ENCODE data around the gene TSSK1B. TPM values are rescaled to one million over a fixed set of nuclear protein-coding genes. Genes with fewer than 3 reads are reported as not detected.

Gene TSSK1B
- total RNA-seq, 1 donor from 2014 or later: 0.78 TPM

- peaks cover 28% of the 10 kb centered on the region for H3K4me1 Mint-ChIP-seq
Measured at GRCh38 chr5:113446358-113446927, 11.7 kb upstream of the TSSK1B start.

DNA sequence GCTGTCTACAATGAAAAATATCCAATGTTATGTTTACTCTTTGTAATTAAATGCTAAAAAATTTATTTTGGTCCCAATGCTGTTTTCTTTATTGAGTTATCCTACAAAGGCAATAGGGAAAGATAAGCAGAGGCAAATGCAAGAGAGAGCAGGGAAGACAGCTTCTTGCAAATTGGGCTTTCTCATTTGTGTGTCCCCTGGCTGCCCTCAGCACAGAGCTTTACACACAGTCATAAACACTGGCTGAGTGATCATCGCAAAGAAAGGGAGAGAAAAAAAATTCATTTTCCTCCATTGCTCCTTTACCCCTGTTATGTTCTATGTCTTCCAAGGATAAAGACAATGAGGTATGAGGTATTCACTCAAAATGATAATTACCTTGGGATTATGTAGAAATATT is 2.3 kb upstream of the TSSK1B start:
- DNase-seq (ENCODE audit: low spot score in 2 of 2, unreplicated experiment in 2 of 2): no peak
- H3K4me3 Mint-ChIP-seq: no peak overlapping the region
- H3K4me1 Mint-ChIP-seq: peaks cover 24% of the 10 kb centered on the region
- H3K27ac Mint-ChIP-seq: peak overlapping the region; percentile 7
- no peaks in the 10 kb centered on the region for H3K27me3 Mint-ChIP-seq (ENCODE audit: low read depth)
- peaks cover 3% of the 10 kb centered on the region for H3K9me3 Mint-ChIP-seq
- TF ChIP-seq CTCF (IDR thresholded peaks at IDR 0.05; ENCODE audit: unreplicated experiment): no peak
- peaks cover 2% of the 10 kb centered on the region for H3K36me3 Mint-ChIP-seq

More at GRCh38 chr5:113446358-113446927, 11.7 kb upstream of the TSSK1B start:
- H3K27ac Mint-ChIP-seq: no peak overlapping the region
- H3K36me3 Mint-ChIP-seq: peaks cover 24% of the 10 kb centered on the region
- H3K27me3 Mint-ChIP-seq (ENCODE audit: low read depth): no peaks in the 10 kb centered on the region
- TF ChIP-seq CTCF (IDR thresholded peaks at IDR 0.05; ENCODE audit: unreplicated experiment): no peak
- DNase-seq (ENCODE audit: low spot score in 2 of 2, unreplicated experiment in 2 of 2): no peak
- H3K9me3 Mint-ChIP-seq: peaks cover 36% of the 10 kb centered on the region
- H3K4me3 Mint-ChIP-seq: no peak overlapping the region

DNA sequence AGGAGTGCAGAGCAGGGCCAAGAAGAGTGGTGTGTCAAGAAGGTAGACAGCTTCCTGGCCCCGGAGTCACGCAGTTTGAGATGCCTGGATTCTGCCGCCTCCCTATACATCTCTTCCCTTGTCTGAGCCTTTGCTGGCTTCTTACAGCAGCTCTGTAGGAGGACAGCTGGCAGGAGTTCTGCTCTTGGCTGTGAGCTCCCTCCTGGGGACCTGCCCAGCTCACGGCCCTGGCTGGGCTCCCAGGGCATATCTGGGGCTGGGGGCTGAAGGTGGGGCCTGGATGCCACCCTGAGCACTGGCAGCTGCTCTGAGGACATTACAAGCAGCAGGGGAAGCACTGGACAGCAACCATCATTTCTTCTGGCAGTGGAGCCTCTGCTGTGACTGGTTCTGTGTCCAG is 786 bp upstream of the TSSK1B start:
- Mint-ChIP-seq H3K27me3 (ENCODE audit: low read depth) (no peaks in the 10 kb centered on the region), H3K36me3 (no peaks in the 10 kb centered on the region), H3K9me3 (no peaks in the 10 kb centered on the region), H3K27ac (no peak overlapping the region), H3K4me3 (no peak overlapping the region), H3K4me1 (peaks cover 24% of the 10 kb centered on the region)
- TF ChIP-seq CTCF (IDR thresholded peaks at IDR 0.05; ENCODE audit: unreplicated experiment): no peak
- no peak for DNase-seq (ENCODE audit: low spot score in 2 of 2, unreplicated experiment in 2 of 2)

- Mint-ChIP-seq H3K27me3 (ENCODE audit: low read depth) (no peaks in the 10 kb centered on the region), H3K4me3 (no peak overlapping the region), H3K36me3 (no peaks in the 10 kb centered on the region), H3K9me3 (no peaks in the 10 kb centered on the region), H3K27ac (no peak overlapping the region), H3K4me1 (peaks cover 24% of the 10 kb centered on the region)
- TF ChIP-seq CTCF (IDR thresholded peaks at IDR 0.05; ENCODE audit: unreplicated experiment): no peak
- DNase-seq (ENCODE audit: low spot score in 2 of 2, unreplicated experiment in 2 of 2): no peak
Measured at GRCh38 chr5:113433862-113434612, 752 bp downstream of the TSSK1B start.

GRCh38 chr5:113433071-113433470 is 1.7 kb downstream of the TSSK1B start:
- Mint-ChIP-seq H3K9me3 (no peaks in the 10 kb centered on the region), H3K27ac (no peak overlapping the region), H3K27me3 (ENCODE audit: low read depth) (no peaks in the 10 kb centered on the region), H3K4me3 (no peak overlapping the region), H3K4me1 (peaks cover 24% of the 10 kb centered on the region), H3K36me3 (no peaks in the 10 kb centered on the region)
- no peak for TF ChIP-seq CTCF (IDR thresholded peaks at IDR 0.05; ENCODE audit: unreplicated experiment)
- DNase-seq (ENCODE audit: low spot score in 2 of 2, unreplicated experiment in 2 of 2): no peak
